K562 (cell line): ENCODE data around the gene CLCN2. TPM values are rescaled to one million over a fixed set of nuclear protein-coding genes. Genes with fewer than 3 reads are reported as not detected.

Source experiments
- AFF4 ChIP-seq: sonication (generic); formaldehyde crosslinking; IDR thresholded peaks from 2 replicates; pipeline ENCODE4 v1.8.0; 2023; ENCODE audit warnings: mild to moderate bottlenecking, missing genetic modification reagents
- CTBP1 ChIP-seq: fragments of 450-650 bp; IDR thresholded peaks from 2 replicates; pipeline ENCODE4 v1.6.1; 2016; ENCODE audit warnings: borderline replicate concordance
- E2F3 ChIP-seq: fragments of 250-450 bp; sonication (Bioruptor Pico); IDR thresholded peaks from 2 replicates; pipeline ENCODE4 v1.4.0; 2020; ENCODE audit warnings: mild to moderate bottlenecking
- GABPB2 ChIP-seq: fragments of 250-450 bp; sonication (Bioruptor Pico); conservative IDR thresholded peaks from 2 replicates; pipeline ENCODE4 v1.5.1; 2021; ENCODE audit warnings: mild to moderate bottlenecking
- HNRNPL ChIP-seq: fragments of 200-400 bp; formaldehyde crosslinking; IDR thresholded peaks from 2 replicates; pipeline ENCODE4 v1.6.1; 2017; ENCODE audit warnings: low read depth, mild to moderate bottlenecking, low read length
- PHF21A ChIP-seq: fragments of 450-650 bp; IDR thresholded peaks from 2 replicates; pipeline ENCODE4 v1.6.1; 2017; ENCODE audit warnings: low read depth, borderline replicate concordance
- VEZF1 ChIP-seq: fragments of 200-800 bp; sonication (Bioruptor generic); IDR thresholded peaks from 2 replicates; pipeline ENCODE4 v1.6.1; 2017; ENCODE audit warnings: missing genetic modification characterization, missing compliant biosample characterization
- ZBTB40 ChIP-seq, 2 experiments: fragments of 450-650 bp in 1 of 2; sonication (generic) in 1 of 2; formaldehyde crosslinking in 1 of 2; IDR thresholded peaks; 2 replicates each; pipeline versions ENCODE4 v1.7.1 to v1.9.0; 2016 to 2022; ENCODE audit warnings: inconsistent platforms in 1 of 2, mild to moderate bottlenecking in 1 of 2, missing genetic modification reagents in 1 of 2
- ZNF644 ChIP-seq: fragments of 200-800 bp; sonication (Bioruptor generic); IDR thresholded peaks from 2 replicates; pipeline ENCODE4 v1.6.1; 2016; ENCODE audit warnings: low read depth, missing genetic modification characterization, missing compliant biosample characterization
- polyA plus RNA-seq, 8 experiments: library from polyadenylated mRNA; depleted of rRNA in 4 of 8; stranded (reverse) in 5 of 8; unstranded in 3 of 8; fragments of >200 nt; fragmentation: Nextera tagmentation in 2 of 8; fragmentation: Illumina TruSeq in 1 of 8; extraction: Ambion mirVana in 2 of 8; extraction: Trizol in 1 of 8; gene quantifications; 2 replicates each; pipeline versions ENCODE4 v1.2.1 to v1.2.3, GENCODE V29; 2011 to 2014; ENCODE audit warnings: inconsistent platforms in 1 of 8, missing spikeins in 1 of 8
- total RNA-seq, 7 experiments: library from RNA; depleted of rRNA in 6 of 7; stranded (reverse); fragments of >200 nt in 6 of 7; fragmentation: Illumina TruSeq in 2 of 7; extraction: Trizol in 2 of 7; gene quantifications; 2 replicates each; pipeline versions ENCODE4 v1.2.1 to v1.2.3, GENCODE V29; 2011 to 2021; ENCODE audit warnings: low replicate concordance in 1 of 7

CLCN2 gene
- total and polyA plus RNA-seq, 9 of the 15 experiments (the other 6 are each of a cell fraction or from before 2014, with no cell fraction given) = 0.10 to 14.0 (median 6.9) TPM

- TF ChIP-seq ZBTB40 (IDR thresholded peaks at IDR 0.05) (no peak), ZBTB40 (CRISPR knock-in tag; IDR thresholded peaks at IDR 0.05) (no peak), CTBP1 (0 out of 2 replicates have a peak, but pooled peaks have one; percentile 25), HNRNPL (peak; percentile 85), VEZF1 (peak; percentile 47), E2F3 (CRISPR knock-in tag) (no peak), PHF21A (no peak), GABPB2 (CRISPR knock-in tag) (no peak), AFF4 (CRISPR knock-in tag) (no peak), ZNF644 (tag) (no peak)
These were observed at the start of gene CLCN2, which contains the start of gene POLR2H (continued) for GRCh38 chr3:184361532-184361931.
